ENCODE data around the gene LASP1. TPM values are rescaled to one million over a fixed set of nuclear protein-coding genes. Genes with fewer than 3 reads are reported as not detected.
A peak's percentile ranks its signal among the peaks of the same experiment; 100 is the strongest.

LASP1 gene
- total RNA-seq, 2 experiments from 2014 or later, result 135 to 139 TPM

- ATAC-seq, result no peak
- no peak for TF ChIP-seq CTCF (IDR thresholded peaks at IDR 0.05)
- intact Hi-C loops (cut with micrococcal nuclease), result no loop called here
- ChIA-PET POLR2A (no interaction called here), CTCF (interaction anchor here (0.6 to 3.9 kb wide), 2 partner anchors 14 to 179 kb away, joined by 3 to 24 read pairs; no protein-coding TSS in a partner anchor)
- H3K27ac Mint-ChIP-seq, result no peak overlapping the region
- no peak overlapping the region for H3K4me3 Mint-ChIP-seq
- no peaks in the 10 kb centered on the region for H3K9me3 Mint-ChIP-seq
- no peaks in the 10 kb centered on the region for H3K27me3 Mint-ChIP-seq
- peaks cover 18% of the 10 kb centered on the region for H3K4me1 Mint-ChIP-seq (ENCODE audit: low read depth)
- no peaks in the 10 kb centered on the region for H3K36me3 Mint-ChIP-seq (ENCODE audit: low read depth)
- DNase-seq, result no peak
Measured at GRCh38 chr17:38969281-38969680, 99.4 kb downstream of the LASP1 start.

- POLR2A ChIA-PET, result interaction anchor here (1.5 kb wide), 1 partner anchor 53 kb away, joined by 5 read pairs; no protein-coding TSS in a partner anchor
- H3K4me3 Mint-ChIP-seq, result no peak overlapping the region
Measured at GRCh38 chr17:38970128-38970527, 100.3 kb downstream of the LASP1 start.

GRCh38 chr17:38970804-38971203 lies 100.9 kb downstream of the LASP1 start:
- intact Hi-C loops (cut with micrococcal nuclease), result no loop called here
- no peak overlapping the region for H3K27ac Mint-ChIP-seq
- H3K9me3 Mint-ChIP-seq, result no peaks in the 10 kb centered on the region
- CTCF ChIA-PET, result interaction anchor here (1.4 to 2.5 kb wide), 5 partner anchors 11 to 182 kb away, joined by 3 to 15 read pairs (median 6); no protein-coding TSS in a partner anchor
- TF ChIP-seq CTCF (IDR thresholded peaks at IDR 0.05), result peak; percentile 31
- peaks cover 18% of the 10 kb centered on the region for H3K4me1 Mint-ChIP-seq (ENCODE audit: low read depth)
- H3K4me3 Mint-ChIP-seq, result no peak overlapping the region
- H3K36me3 Mint-ChIP-seq (ENCODE audit: low read depth), result no peaks in the 10 kb centered on the region
- DNase-seq (peak; percentile 54), ATAC-seq (peak; percentile 50)
- POLR2A ChIA-PET, result interaction anchor here (1.5 kb wide), 1 partner anchor 54 kb away, joined by 5 read pairs; no protein-coding TSS in a partner anchor
- H3K27me3 Mint-ChIP-seq, result no peaks in the 10 kb centered on the region

More at GRCh38 chr17:38970128-38970527, 100.3 kb downstream of the LASP1 start:
- ATAC-seq (no peak), DNase-seq (no peak)
- H3K36me3 Mint-ChIP-seq (ENCODE audit: low read depth), result no peaks in the 10 kb centered on the region
- no peak for TF ChIP-seq CTCF (IDR thresholded peaks at IDR 0.05)
- no peak overlapping the region for H3K27ac Mint-ChIP-seq
- intact Hi-C loops (cut with micrococcal nuclease), result no loop called here
- CTCF ChIA-PET, result interaction anchor here (1.4 to 3.9 kb wide), 6 partner anchors 11 to 183 kb away, joined by 3 to 24 read pairs (median 8); no protein-coding TSS in a partner anchor
- no peaks in the 10 kb centered on the region for H3K27me3 Mint-ChIP-seq
- peaks cover 18% of the 10 kb centered on the region for H3K4me1 Mint-ChIP-seq (ENCODE audit: low read depth)
- no peaks in the 10 kb centered on the region for H3K9me3 Mint-ChIP-seq

Small RNAs within 50 kb of the gene (microRNA-seq; reads per million reads assigned to microRNA genes)
- gene MIR4727 (ENCODE audit: borderline microRNAs expressed, borderline replicate concordance) (not detected), gene MIR6779 (ENCODE audit: borderline microRNAs expressed, borderline replicate concordance) (0.91 reads per million)

Other genes with a start within 250 kb of the LASP1 start
- 10 to 100 TPM; 31.8 to 32.2 TPM for gene EPOP, start 195.1 kb upstream of the LASP1 start, total RNA-seq
- 100 to 1,000 TPM; 145 to 148 TPM for gene MLLT6, start 164.8 kb upstream of the LASP1 start, total RNA-seq
- gene CISD3, start 139.7 kb upstream of the LASP1 start, total RNA-seq, result 10 to 100 TPM; 43.2 to 44.2 TPM
- gene PCGF2, start 121.7 kb upstream of the LASP1 start, total RNA-seq, result 1 to 10 TPM in 1 of 2 experiments, under 1 TPM in 1; 0.50 to 1.2 TPM
- 100 to 1,000 TPM; 275 to 279 TPM for gene PSMB3, start 117.3 kb upstream of the LASP1 start, total RNA-seq
- 10 to 100 TPM; 30.9 to 33.2 TPM for gene PIP4K2B, start 70.5 kb upstream of the LASP1 start, total RNA-seq
- 10 to 100 TPM; 19.7 to 20.1 TPM for gene CWC25, start 44.7 kb upstream of the LASP1 start, total RNA-seq
- gene RPL23, start 16.3 kb upstream of the LASP1 start, total RNA-seq, result 1,000 to 10,000 TPM; 1,908 to 1,957 TPM
- gene FBXO47, start 97.3 kb downstream of the LASP1 start, total RNA-seq, result not detected

All from activated CD8-positive, alpha-beta T cell treated with anti-CD3 and anti-CD28 coated beads for 36 hours (primary cell).